ENCODE results near the gene EXD3. TPM values are rescaled to one million over a fixed set of nuclear protein-coding genes. Genes with fewer than 3 reads are reported as not detected.

Gene EXD3
- total and polyA plus RNA-seq, 2 of the 13 experiments (the other 11 are each of a cell fraction or from before 2014, with no cell fraction given): 2.7 to 4.8 TPM

- no peak for TF ChIP-seq CSRNP1 (CRISPR knock-in tag; IDR thresholded peaks at IDR 0.05)
- TF ChIP-seq FOSL2 (CRISPR knock-in tag; IDR thresholded peaks at IDR 0.05): no peak
- no peak for TF ChIP-seq NFATC3 (CRISPR knock-in tag; IDR thresholded peaks at IDR 0.05)
- no peak for TF ChIP-seq POLR2G (IDR thresholded peaks at IDR 0.05; ENCODE audit: low read depth, low read length)
- TF ChIP-seq SNAI1 (CRISPR knock-in tag; IDR thresholded peaks at IDR 0.05; ENCODE audit: borderline replicate concordance): no peak
- no peak for TF ChIP-seq RARG (CRISPR knock-in tag; IDR thresholded peaks at IDR 0.05; ENCODE audit: low read depth)
- TF ChIP-seq ZNF761 (CRISPR knock-in tag; conservative IDR thresholded peaks at IDR 0.05): no peak
- no peak for TF ChIP-seq XBP1 (CRISPR knock-in tag; IDR thresholded peaks at IDR 0.05)
- TF ChIP-seq RAD21 (CRISPR knock-in tag; IDR thresholded peaks at IDR 0.05): no peak
- TF ChIP-seq, protein P1, sequence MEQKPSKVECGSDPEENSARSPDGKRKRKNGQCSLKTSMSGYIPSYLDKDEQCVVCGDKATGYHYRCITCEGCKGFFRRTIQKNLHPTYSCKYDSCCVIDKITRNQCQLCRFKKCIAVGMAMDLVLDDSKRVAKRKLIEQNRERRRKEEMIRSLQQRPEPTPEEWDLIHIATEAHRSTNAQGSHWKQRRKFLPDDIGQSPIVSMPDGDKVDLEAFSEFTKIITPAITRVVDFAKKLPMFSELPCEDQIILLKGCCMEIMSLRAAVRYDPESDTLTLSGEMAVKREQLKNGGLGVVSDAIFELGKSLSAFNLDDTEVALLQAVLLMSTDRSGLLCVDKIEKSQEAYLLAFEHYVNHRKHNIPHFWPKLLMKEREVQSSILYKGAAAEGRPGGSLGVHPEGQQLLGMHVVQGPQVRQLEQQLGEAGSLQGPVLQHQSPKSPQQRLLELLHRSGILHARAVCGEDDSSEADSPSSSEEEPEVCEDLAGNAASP (CRISPR knock-in tag; IDR thresholded peaks at IDR 0.05; ENCODE audit: borderline replicate concordance): no peak
- TF ChIP-seq ZNF646 (CRISPR knock-in tag; IDR thresholded peaks at IDR 0.05): no peak
- no peak for TF ChIP-seq KAT8 (CRISPR knock-in tag; IDR thresholded peaks at IDR 0.05)
- TF ChIP-seq SP4 (CRISPR knock-in tag; IDR thresholded peaks at IDR 0.05): no peak
- TF ChIP-seq, protein P2, sequence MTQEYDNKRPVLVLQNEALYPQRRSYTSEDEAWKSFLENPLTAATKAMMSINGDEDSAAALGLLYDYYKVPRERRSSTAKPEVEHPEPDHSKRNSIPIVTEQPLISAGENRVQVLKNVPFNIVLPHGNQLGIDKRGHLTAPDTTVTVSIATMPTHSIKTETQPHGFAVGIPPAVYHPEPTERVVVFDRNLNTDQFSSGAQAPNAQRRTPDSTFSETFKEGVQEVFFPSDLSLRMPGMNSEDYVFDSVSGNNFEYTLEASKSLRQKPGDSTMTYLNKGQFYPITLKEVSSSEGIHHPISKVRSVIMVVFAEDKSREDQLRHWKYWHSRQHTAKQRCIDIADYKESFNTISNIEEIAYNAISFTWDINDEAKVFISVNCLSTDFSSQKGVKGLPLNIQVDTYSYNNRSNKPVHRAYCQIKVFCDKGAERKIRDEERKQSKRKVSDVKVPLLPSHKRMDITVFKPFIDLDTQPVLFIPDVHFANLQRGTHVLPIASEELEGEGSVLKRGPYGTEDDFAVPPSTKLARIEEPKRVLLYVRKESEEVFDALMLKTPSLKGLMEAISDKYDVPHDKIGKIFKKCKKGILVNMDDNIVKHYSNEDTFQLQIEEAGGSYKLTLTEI (CRISPR knock-in tag; conservative IDR thresholded peaks at IDR 0.05): no peak
- TF ChIP-seq STAG1 (CRISPR knock-in tag; IDR thresholded peaks at IDR 0.05): no peak
Measured at GRCh38 chr9:137383081-137383783, 39.7 kb downstream of the EXD3 start (continued).
